ENCODE data around the gene DGKH. TPM values are rescaled to one million over a fixed set of nuclear protein-coding genes. Genes with fewer than 3 reads are reported as not detected.
A peak's percentile ranks its signal among the peaks of the same experiment; 100 is the strongest.

DGKH gene
- total RNA-seq, 3 donors from 2014 or later, result 18.8 to 27.0 (median 26.3) TPM

- no peak for TF ChIP-seq CTCF (IDR thresholded peaks at IDR 0.05)
- H3K36me3 ChIP-seq (ENCODE audit: low read depth), result no peaks in the 10 kb centered on the region
- DNase-seq (no peak), ATAC-seq (no peak)
- H3K4me3 ChIP-seq, result no peak overlapping the region
- no peaks in the 10 kb centered on the region for H3K4me1 ChIP-seq (ENCODE audit: low read depth)
- intact Hi-C loops (cut with DNase I, micrococcal nuclease), result no loop called here
- no peaks in the 10 kb centered on the region for H3K9me3 ChIP-seq
Measured at GRCh38 chr13:42148538-42148937, 100.1 kb downstream of the DGKH start.

DNA sequence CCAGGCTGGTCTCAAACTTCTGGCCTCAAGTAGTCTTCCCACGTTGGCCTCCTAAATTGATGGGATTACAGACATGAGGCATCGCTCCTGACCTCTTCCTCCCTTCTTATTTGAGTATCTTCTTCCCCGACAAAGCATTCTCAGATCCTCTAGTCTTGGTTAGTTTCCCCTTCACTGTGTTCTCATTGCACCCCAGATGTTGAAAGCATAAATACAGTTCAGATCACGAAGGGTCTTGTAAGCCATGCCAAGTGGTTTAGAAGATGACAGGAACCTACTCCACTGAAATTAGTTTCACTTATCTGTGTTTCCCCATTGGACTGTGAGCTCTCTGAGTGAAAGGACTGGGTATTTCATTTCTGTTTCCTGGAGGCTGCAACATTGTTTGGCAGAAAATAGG is 100.7 kb downstream of the DGKH start:
- DNase-seq (no peak), ATAC-seq (no peak)
- H3K36me3 ChIP-seq (ENCODE audit: low read depth), result no peaks in the 10 kb centered on the region
- no peak overlapping the region for H3K4me3 ChIP-seq
- no peak for TF ChIP-seq CTCF (IDR thresholded peaks at IDR 0.05)
- H3K4me1 ChIP-seq (ENCODE audit: low read depth), result no peaks in the 10 kb centered on the region
- intact Hi-C loops (cut with DNase I, micrococcal nuclease), result no loop called here
- H3K9me3 ChIP-seq, result no peaks in the 10 kb centered on the region

DNA sequence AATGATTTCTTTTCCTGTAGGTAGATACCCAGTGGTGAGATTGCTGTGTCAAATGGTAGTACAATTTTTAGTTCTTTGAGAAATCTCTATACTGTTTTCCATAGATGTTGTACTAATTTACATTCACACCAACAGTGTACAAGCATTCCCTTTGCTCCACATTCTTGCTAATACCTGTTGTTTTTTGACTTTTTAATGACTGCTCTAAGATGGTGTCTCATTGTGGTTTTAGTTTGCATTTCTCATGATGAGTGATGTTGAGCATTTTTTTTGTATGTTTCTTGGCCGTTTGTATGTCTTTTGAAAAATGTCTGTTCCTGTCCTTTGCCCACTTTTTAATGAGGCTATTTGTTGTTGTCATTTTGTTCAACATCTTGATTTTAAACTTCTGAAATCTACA is 103.3 kb downstream of the DGKH start:
- no peak for DNase-seq
- Histone ChIP-seq H3K4me1 (ENCODE audit: low read depth) (no peaks in the 10 kb centered on the region), H3K36me3 (ENCODE audit: low read depth) (no peaks in the 10 kb centered on the region), H3K9me3 (no peaks in the 10 kb centered on the region), H3K4me3 (no peak overlapping the region)
- intact Hi-C loops (cut with DNase I, micrococcal nuclease), result no loop called here
- no peak for TF ChIP-seq CTCF (IDR thresholded peaks at IDR 0.05)
- ATAC-seq, result no peak

DNA sequence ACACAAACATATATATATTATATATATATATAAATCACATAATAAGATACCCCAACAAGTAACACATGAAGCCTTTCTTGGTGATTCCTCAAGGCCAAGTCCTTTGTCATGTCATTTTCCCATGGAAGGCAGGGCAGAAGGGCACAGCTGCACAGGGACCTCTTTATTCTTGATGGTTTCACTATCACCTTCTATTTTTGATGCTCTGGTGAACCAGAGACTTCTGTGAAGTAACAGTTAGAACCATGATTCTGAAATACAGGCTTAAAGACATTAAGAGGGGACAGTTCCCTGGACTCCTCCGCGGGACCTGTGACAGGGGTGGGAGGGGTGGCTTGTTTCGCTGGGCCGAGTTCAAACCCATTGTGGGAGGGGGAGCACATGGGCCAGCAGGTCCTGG is 104.0 kb downstream of the DGKH start:
- intact Hi-C loops (cut with DNase I, micrococcal nuclease), result no loop called here
- Histone ChIP-seq H3K4me3 (no peak overlapping the region), H3K4me1 (ENCODE audit: low read depth) (no peaks in the 10 kb centered on the region), H3K9me3 (no peaks in the 10 kb centered on the region), H3K36me3 (ENCODE audit: low read depth) (no peaks in the 10 kb centered on the region)
- TF ChIP-seq CTCF (IDR thresholded peaks at IDR 0.05), result no peak
- DNase-seq (no peak), ATAC-seq (no peak)

- intact Hi-C loops (cut with DNase I, micrococcal nuclease), result no loop called here
- Histone ChIP-seq H3K36me3 (ENCODE audit: low read depth) (no peaks in the 10 kb centered on the region), H3K4me1 (ENCODE audit: low read depth) (no peaks in the 10 kb centered on the region), H3K4me3 (no peak overlapping the region), H3K9me3 (no peaks in the 10 kb centered on the region)
- TF ChIP-seq CTCF (IDR thresholded peaks at IDR 0.05), result no peak
- DNase-seq (no peak), ATAC-seq (peak; percentile 15)
Measured at GRCh38 chr13:42153199-42154113, 105.0 kb downstream of the DGKH start.
